Chondrocyte (in vitro differentiated cells): ENCODE measurements around the gene KCNK18. TPM values are rescaled to one million over a fixed set of nuclear protein-coding genes. Genes with fewer than 3 reads are reported as not detected.

ENCODE experiments used
- DNase-seq: peaks from one replicate; pipeline ENCODE4 v3.0.0; 2021; ENCODE audit warnings: mixed read lengths, low spot score
- H3K27ac Mint-ChIP-seq: one replicate; pipeline ENCODE4 v1.8.0; 2021; ENCODE audit warnings: mild to moderate bottlenecking, moderate library complexity, mixed read lengths; ENCODE audit not compliant: unreplicated experiment
- H3K27me3 Mint-ChIP-seq: 2 replicates; pipeline ENCODE4 v1.8.0; 2021; ENCODE audit warnings: low read depth, mixed read lengths
- H3K36me3 Mint-ChIP-seq: 2 replicates; pipeline ENCODE4 v1.8.0; 2021; ENCODE audit warnings: low read depth, mixed read lengths
- H3K4me1 Mint-ChIP-seq: 2 replicates; pipeline ENCODE4 v1.8.0; 2021; ENCODE audit warnings: low read depth, mild to moderate bottlenecking, mixed read lengths
- H3K4me3 Mint-ChIP-seq: one replicate; pipeline ENCODE4 v1.8.0; 2021; ENCODE audit warnings: mild to moderate bottlenecking, moderate library complexity, mixed read lengths; ENCODE audit not compliant: unreplicated experiment
- H3K9me3 Mint-ChIP-seq: 2 replicates; pipeline ENCODE4 v1.8.0; 2021; ENCODE audit warnings: low read depth, mixed read lengths
- CTCF ChIP-seq: fragments of 200-600 bp; sonication (generic); IDR thresholded peaks from 2 replicates; pipeline ENCODE4 v1.5.0; 2021; ENCODE audit warnings: antibody characterized with exemption, mild to moderate bottlenecking, moderate library complexity
- total RNA-seq: library from RNA; stranded (reverse); gene quantifications from 3 replicates; pipeline ENCODE4 v1.2.1, GENCODE V29; 2021

Gene KCNK18
- total RNA-seq, 1 donor from 2014 or later, result not detected

DNA sequence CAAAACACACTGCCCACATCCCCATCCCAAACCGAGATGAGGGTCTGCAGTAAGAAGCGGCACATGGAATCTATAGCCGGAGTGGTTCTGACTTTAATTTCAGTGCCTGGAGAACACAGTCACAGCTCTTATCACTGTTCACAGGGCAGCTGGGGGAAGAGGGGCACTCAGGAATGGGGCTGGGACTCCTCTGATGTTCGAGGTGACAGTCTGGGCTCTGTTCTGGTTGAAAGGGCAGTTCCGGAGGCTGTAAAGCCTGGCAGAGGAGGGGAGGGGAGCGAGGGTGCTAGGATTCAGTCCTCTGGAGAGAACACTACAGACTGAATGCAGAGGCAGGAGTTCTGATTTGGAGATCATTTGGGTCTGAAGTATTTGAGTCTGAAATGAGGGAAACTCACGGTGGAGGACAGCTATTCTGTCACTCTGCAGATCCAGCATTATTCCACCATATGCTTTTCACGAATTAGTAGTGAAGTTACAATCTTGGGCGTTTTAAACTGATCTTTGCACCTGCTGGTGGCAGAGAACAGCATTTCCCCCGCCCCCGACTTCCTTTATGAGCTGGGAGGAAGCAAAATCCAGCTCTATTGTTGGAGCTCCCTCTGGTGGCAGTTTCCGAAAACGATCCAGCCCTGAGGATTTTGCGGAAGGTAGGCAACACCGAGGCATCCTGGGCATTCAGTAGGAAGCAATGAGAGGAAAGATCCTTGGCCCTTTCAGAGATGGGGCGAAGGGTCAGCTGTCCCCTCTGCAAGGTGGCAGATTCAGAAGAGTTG lies 22.7 kb upstream of the KCNK18 start:
- Mint-ChIP-seq H3K9me3 (no peaks in the 10 kb centered on the region), H3K36me3 (no peaks in the 10 kb centered on the region), H3K4me1 (peaks cover 13% of the 10 kb centered on the region), H3K27me3 (peaks cover 62% of the 10 kb centered on the region), H3K27ac (no peak overlapping the region), H3K4me3 (peak overlapping the region; percentile 70)
- peak; percentile 94 for TF ChIP-seq CTCF
- no peak for DNase-seq

DNA sequence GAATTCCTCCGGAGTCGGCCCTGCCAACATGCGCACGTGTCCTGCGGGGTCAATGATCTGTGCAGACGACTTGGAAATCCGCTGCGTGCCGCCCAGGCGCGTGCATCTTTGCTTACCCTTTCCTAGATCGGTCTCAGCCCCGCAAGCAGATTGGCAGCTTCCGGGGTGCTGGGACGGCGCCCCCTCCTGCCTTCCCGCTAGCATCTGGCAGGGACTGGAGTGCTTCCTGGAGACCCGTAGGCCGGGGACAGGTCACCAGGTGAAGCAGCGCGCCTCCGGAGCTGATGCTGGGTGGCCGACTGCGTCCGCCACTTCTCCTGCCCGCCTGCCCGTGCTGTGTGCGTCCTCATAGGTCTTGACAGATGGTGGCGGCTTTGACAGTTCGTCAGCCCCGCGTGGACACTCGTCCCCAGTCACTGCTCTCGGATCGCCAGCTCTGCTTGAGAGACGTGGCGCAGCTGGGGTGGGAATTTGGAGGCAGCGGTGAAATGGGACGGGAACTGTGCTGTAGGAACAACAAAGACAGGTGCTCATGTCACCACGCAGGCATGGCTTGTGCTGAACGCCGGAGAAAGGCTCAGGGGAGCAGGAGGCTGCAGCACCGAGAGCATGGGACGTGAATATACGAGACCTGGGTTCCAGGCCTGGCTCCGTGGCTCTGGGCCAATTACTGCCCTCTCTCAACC lies 21.9 kb upstream of the KCNK18 start:
- peak; percentile 92 for DNase-seq
- Mint-ChIP-seq H3K4me3 (peak overlapping the region; percentile 70), H3K9me3 (no peaks in the 10 kb centered on the region), H3K27ac (no peak overlapping the region), H3K27me3 (peaks cover 61% of the 10 kb centered on the region), H3K4me1 (peaks cover 13% of the 10 kb centered on the region), H3K36me3 (no peaks in the 10 kb centered on the region)
- TF ChIP-seq CTCF, result peak; percentile 58

DNA sequence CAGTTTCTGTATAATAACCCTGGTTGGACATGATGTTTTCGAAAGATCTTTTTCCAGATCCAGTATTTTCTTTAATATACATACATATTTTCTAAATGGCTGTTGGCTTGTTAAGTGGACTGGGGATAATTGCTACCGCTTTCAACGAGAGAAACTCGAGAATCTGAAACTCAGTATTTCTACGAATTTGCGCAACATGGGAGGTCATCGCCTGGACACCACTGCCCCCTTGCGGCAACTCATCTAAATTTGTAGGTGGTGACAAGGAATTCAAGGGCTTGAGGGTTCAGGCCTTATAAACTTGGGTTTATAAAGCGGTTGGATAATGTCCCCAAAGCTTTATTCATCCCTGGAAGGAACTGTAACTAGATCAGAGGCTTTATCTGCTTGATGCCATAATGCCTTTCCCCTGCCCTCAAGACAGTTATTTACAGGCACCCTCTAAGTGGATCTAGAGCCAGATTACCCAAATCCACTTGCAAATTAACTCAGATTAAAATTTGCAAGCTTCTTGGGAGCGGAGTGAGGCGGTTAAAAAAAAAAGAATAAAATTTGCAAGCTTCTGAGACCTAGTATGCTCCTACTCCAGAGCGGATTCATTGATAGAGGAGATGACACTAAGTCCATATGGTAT lies 21.3 kb upstream of the KCNK18 start:
- peak; percentile 91 for TF ChIP-seq CTCF
- H3K27ac Mint-ChIP-seq, result no peak overlapping the region
- H3K36me3 Mint-ChIP-seq, result no peaks in the 10 kb centered on the region
- DNase-seq, result no peak
- no peaks in the 10 kb centered on the region for H3K9me3 Mint-ChIP-seq
- peak overlapping the region; percentile 70 for H3K4me3 Mint-ChIP-seq
- peaks cover 62% of the 10 kb centered on the region for H3K27me3 Mint-ChIP-seq
- H3K4me1 Mint-ChIP-seq, result peaks cover 13% of the 10 kb centered on the region

- no peak for DNase-seq
- H3K36me3 Mint-ChIP-seq, result no peaks in the 10 kb centered on the region
- peaks cover 48% of the 10 kb centered on the region for H3K27me3 Mint-ChIP-seq
- no peak overlapping the region for H3K27ac Mint-ChIP-seq
- no peak for TF ChIP-seq CTCF
- no peaks in the 10 kb centered on the region for H3K9me3 Mint-ChIP-seq
- peaks cover 13% of the 10 kb centered on the region for H3K4me1 Mint-ChIP-seq
- H3K4me3 Mint-ChIP-seq, result no peak overlapping the region
Measured at GRCh38 chr10:117178190-117178589, 19.1 kb upstream of the KCNK18 start.

DNA sequence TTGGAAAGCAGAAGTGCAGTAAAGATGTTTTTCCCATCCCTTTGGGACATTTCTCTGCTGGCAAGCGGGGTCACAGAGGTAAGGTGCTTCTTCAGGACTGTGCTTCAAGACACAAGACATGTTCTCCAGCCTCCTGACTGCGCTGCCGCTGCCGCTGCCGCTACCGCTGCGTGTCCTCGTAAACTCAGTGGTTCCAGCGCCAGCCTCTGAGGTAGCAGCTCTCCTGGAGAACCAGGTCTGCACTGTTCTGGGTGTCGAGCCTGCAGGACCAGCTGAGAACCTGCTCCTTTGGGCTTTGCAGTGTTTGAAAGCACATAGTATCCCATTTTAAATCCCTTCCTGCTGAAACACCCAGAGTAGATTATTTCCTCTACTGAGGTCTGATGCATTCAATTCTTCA lies 13.0 kb upstream of the KCNK18 start:
- Mint-ChIP-seq H3K4me1 (no peaks in the 10 kb centered on the region), H3K36me3 (no peaks in the 10 kb centered on the region), H3K27me3 (peaks cover 27% of the 10 kb centered on the region), H3K4me3 (no peak overlapping the region), H3K9me3 (peaks cover 4% of the 10 kb centered on the region), H3K27ac (no peak overlapping the region)
- DNase-seq, result peak; percentile 56
- no peak for TF ChIP-seq CTCF
